Thyroid gland (tissue), 4 donors: Measurements from ENCODE around the gene ATP4B. TPM values are rescaled to one million over a fixed set of nuclear protein-coding genes. Genes with fewer than 3 reads are reported as not detected.

Experiments used
- DNase-seq, 2 donors: peaks; one replicate each; pipeline ENCODE4 v3.0.0-alpha.2; 2019
- H3K27ac ChIP-seq, 3 donors: fragments of 200-600 bp; sonication (generic); 1 replicate in 2 of 3; 2 replicates in 1 of 3; pipeline ENCODE4 v1.5.1; 2016 to 2019; ENCODE audit warnings: mild to moderate bottlenecking in 1 of 3, moderate library complexity in 1 of 3
- H3K27me3 ChIP-seq: fragments of 200-600 bp; sonication (generic); one replicate; pipeline ENCODE4 v1.5.1; 2019
- H3K36me3 ChIP-seq, 2 donors: fragments of 200-600 bp; sonication (generic); one replicate each; pipeline ENCODE4 v1.5.1; 2016 to 2019
- H3K4me1 ChIP-seq, 2 donors: fragments of 200-600 bp; sonication (generic); one replicate each; pipeline ENCODE4 v1.5.1; 2017 to 2019
- H3K4me3 ChIP-seq, 3 donors: fragments of 200-600 bp; sonication (generic); replicated peaks in 1 of 3; 1 replicate in 2 of 3; 2 replicates in 1 of 3; pipeline ENCODE4 v1.5.1; 2016; ENCODE audit warnings: mild to moderate bottlenecking in 1 of 3
- H3K9me3 ChIP-seq: fragments of 200-600 bp; sonication (generic); one replicate; pipeline ENCODE4 v1.5.1; 2017
- POLR2A ChIP-seq, 2 donors: fragments of 450-650 bp; IDR thresholded peaks; one replicate each; pipeline ENCODE4 v1.6.1; 2017; ENCODE audit warnings: antibody characterized with exemption in 2 of 2, mild to moderate bottlenecking in 2 of 2, moderate library complexity in 1 of 2
- WGBS, 2 donors: methylation state at CpG; one replicate each; pipeline ENCODE4 v1.1.5; 2017; 5-methylcytosine and 5-hydroxymethylcytosine counted together
- intact Hi-C: fragments of 100-400 bp; cut with DNase I; formaldehyde crosslinking; loops from one replicate; pipeline ENCODE4 v1.15.1; 2023
- total RNA-seq, 4 donors: library from RNA; depleted of rRNA; stranded (reverse); fragments of >200 nt; gene quantifications; one replicate each; pipeline ENCODE4 v1.2.3, GENCODE V29; 2016
- TF ChIP-seq, protein P1 (sequence below), 6 experiments: fragments of 200-600 bp in 3 of 6; fragments of 450-650 bp in 3 of 6; sonication (generic) in 3 of 6; IDR thresholded peaks; one replicate each; pipeline ENCODE4 v1.5.1; 2016 to 2019; ENCODE audit warnings: antibody characterized with exemption in 6 of 6, mild to moderate bottlenecking in 2 of 6, inconsistent platforms in 1 of 6, moderate library complexity in 1 of 6

Gene ATP4B
- total RNA-seq, 4 donors from 2014 or later = not detected

DNA sequence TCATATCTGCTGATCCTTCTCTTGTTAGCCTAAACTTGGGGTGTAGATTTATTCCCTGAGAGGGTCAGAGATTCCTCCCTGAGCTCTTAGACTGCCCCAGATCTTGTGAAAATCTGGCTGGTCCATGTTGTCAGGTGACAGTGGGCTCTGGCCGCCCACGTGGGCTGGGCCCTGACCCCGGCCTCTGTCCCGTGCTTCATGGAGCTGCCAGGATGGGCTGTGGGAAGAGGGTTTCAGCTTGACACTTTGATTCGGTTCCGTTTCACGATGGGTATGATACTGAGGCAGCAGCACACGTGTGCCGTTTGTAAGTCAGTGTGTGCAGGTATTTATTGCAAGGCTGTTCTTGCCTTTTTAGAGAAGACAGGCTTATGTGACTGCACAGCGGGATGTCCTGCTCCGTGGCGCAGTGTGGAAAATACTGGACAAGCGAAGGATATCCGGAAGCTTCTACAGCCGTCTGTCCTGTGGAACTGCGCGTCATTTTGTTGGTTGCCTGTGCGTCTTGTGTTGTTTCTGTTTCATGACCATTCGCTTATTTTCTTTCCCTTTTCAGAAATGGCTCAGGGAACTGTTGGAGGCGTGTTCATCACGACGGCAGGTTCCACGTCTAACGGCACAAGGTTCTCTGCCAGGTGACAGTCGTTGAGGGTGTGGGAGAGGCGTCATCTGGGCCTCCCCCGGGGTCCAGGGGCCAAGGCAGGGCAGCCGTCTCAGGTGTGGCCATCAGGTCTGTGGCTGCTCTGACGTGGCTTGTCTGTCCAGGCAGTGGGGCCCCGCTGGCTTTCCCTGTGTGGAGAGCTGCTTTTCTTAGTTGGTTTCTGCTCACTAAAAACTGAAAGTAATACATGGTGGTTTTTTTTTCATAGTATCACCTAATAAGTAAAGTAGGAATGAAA is 20.5 kb downstream of the ATP4B start:
- no peaks in the 10 kb centered on the region for H3K9me3 ChIP-seq
- TF ChIP-seq, protein P1, sequence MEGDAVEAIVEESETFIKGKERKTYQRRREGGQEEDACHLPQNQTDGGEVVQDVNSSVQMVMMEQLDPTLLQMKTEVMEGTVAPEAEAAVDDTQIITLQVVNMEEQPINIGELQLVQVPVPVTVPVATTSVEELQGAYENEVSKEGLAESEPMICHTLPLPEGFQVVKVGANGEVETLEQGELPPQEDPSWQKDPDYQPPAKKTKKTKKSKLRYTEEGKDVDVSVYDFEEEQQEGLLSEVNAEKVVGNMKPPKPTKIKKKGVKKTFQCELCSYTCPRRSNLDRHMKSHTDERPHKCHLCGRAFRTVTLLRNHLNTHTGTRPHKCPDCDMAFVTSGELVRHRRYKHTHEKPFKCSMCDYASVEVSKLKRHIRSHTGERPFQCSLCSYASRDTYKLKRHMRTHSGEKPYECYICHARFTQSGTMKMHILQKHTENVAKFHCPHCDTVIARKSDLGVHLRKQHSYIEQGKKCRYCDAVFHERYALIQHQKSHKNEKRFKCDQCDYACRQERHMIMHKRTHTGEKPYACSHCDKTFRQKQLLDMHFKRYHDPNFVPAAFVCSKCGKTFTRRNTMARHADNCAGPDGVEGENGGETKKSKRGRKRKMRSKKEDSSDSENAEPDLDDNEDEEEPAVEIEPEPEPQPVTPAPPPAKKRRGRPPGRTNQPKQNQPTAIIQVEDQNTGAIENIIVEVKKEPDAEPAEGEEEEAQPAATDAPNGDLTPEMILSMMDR (IDR thresholded peaks at IDR 0.05) = no peak
- no peak for TF ChIP-seq POLR2A (IDR thresholded peaks at IDR 0.05)
- H3K36me3 ChIP-seq = peaks cover 45 to 62% of the 10 kb centered on the region in 2 donors
- H3K4me3 ChIP-seq = no peak overlapping the region
- H3K4me1 ChIP-seq = peaks cover under 1 to 3% of the 10 kb centered on the region in 2 donors
- no peak for DNase-seq
- H3K27me3 ChIP-seq = no peaks in the 10 kb centered on the region
- 92 to 96% methylated on average over 27 to 30 of the region's 30 CpGs for WGBS, 2 donors
- intact Hi-C loops = no loop called here
- H3K27ac ChIP-seq = no peak overlapping the region

DNA sequence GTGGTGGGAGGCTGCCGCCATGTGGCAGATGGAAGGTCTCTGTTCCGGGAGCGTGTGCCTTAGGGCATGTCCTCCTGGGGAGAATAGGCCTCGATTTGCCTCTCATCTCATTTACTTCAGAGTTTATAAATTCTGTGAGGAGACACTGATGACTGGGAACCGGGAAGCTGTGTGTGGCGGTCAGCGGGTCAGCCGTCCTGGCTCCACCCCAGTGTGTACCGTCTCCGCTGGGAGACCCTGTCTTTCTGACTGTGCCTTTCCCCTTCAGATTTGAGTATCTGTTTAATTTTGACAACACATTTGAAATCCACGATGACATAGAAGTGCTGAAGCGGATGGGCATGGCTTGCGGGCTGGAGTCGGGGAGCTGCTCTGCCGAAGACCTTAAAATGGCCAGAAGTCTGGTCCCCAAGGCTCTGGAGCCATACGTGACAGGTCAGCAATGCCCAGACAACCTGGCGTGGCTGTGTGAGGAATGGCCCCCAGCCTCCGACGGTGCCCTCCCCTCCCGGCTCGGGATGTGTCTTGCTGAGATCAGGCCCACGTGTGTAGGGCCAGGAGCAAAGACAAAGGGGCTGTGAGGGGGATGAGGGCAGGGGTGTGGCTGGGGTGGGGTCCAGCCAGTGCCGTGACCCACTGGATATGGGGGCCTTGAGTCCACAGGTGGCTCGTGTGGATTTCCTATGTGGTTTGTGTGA is 21.6 kb downstream of the ATP4B start:
- Histone ChIP-seq H3K27me3 (no peaks in the 10 kb centered on the region), H3K36me3 (peaks cover 50 to 62% of the 10 kb centered on the region in 2 donors), H3K27ac (no peak overlapping the region), H3K9me3 (no peaks in the 10 kb centered on the region), H3K4me3 (no peak overlapping the region), H3K4me1 (no peaks in the 10 kb centered on the region)
- no peak for TF ChIP-seq POLR2A (IDR thresholded peaks at IDR 0.05)
- TF ChIP-seq, protein P1 (IDR thresholded peaks at IDR 0.05) = no peak
- no peak for DNase-seq
- WGBS, 2 donors = 95 to 96% methylated on average over 19 to 22 of the region's 24 CpGs
- intact Hi-C loops = no loop called here

DNA sequence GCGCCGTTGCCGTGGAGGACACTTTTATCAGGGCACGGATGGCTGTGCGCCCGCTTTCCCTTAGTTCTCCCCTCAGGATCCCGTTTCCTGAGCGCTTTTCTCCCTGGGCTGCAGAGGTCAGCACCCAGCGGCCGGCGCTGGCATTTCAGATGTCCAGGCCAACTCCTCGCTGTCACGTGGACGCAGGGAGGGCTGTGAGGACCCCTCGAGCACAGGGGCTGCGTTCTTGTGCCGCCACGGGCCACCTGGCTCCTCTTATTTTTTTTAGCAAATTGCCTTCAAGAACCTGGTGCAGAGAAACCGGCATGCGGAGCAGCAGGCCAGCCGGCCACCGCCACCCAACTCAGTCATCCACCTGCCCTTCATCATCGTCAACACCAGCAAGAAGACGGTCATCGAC is 22.3 kb downstream of the ATP4B start:
- Histone ChIP-seq H3K4me1 (no peaks in the 10 kb centered on the region), H3K4me3 (no peak overlapping the region), H3K36me3 (peaks cover 50 to 62% of the 10 kb centered on the region in 2 donors), H3K27ac (no peak overlapping the region), H3K27me3 (no peaks in the 10 kb centered on the region), H3K9me3 (no peaks in the 10 kb centered on the region)
- 96% methylated on average over 21 to 25 of the region's 25 CpGs for WGBS, 2 donors
- DNase-seq = no peak
- intact Hi-C loops = no loop called here
- no peak for TF ChIP-seq POLR2A (IDR thresholded peaks at IDR 0.05)
- TF ChIP-seq, protein P1 (IDR thresholded peaks at IDR 0.05) = no peak

DNA sequence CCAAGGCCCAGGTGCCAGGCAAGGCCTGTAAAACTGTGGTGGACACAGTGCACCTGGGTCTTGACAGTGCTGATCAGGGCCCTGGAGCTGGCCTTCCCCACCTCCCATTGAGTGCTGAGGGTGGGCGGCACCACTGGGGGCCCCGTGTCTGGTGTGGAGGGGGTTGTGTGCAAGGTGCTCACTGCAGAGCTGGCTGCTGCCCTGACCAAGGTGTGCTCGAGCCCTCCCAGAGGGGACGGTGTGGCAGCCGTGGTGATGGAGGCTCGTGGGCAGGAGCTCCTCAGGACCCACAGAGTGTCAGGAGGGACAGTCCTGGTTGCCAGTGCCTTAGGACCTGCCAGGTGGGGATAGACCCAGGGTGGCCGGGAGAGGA is 23.0 kb downstream of the ATP4B start:
- WGBS, 2 donors = 89 to 98% methylated on average over 6 to 7 of the region's 7 CpGs
- no peak overlapping the region for H3K27ac ChIP-seq
- no peaks in the 10 kb centered on the region for H3K9me3 ChIP-seq
- peaks cover 47 to 57% of the 10 kb centered on the region in 2 donors for H3K36me3 ChIP-seq
- no peak for DNase-seq
- H3K27me3 ChIP-seq = no peaks in the 10 kb centered on the region
- H3K4me1 ChIP-seq = no peaks in the 10 kb centered on the region
- TF ChIP-seq, protein P1 (IDR thresholded peaks at IDR 0.05) = no peak
- intact Hi-C loops = no loop called here
- H3K4me3 ChIP-seq = no peak overlapping the region
